Renal pelvis (tissue), 4 donors: ENCODE measurements around the gene ARHGEF28. TPM values are rescaled to one million over a fixed set of nuclear protein-coding genes. Genes with fewer than 3 reads are reported as not detected.

Experiments used
- DNase-seq: peaks from one replicate; pipeline ENCODE4 v3.0.0-alpha.2; 2013
- polyA plus RNA-seq, 3 donors: library from polyadenylated mRNA; unstranded; fragments of 120-200 nt; gene quantifications; one replicate each; pipeline ENCODE4 v1.2.1, GENCODE V29; 2013; ENCODE audit not compliant: insufficient read length in 3 of 3

ARHGEF28 gene
- polyA plus RNA-seq, 3 donors: 42.6 to 72.4 (median 60.2) TPM

GRCh38 chr5:73844165-73844564, 218.2 kb downstream of the ARHGEF28 start:
- DNase-seq: no peak

DNA sequence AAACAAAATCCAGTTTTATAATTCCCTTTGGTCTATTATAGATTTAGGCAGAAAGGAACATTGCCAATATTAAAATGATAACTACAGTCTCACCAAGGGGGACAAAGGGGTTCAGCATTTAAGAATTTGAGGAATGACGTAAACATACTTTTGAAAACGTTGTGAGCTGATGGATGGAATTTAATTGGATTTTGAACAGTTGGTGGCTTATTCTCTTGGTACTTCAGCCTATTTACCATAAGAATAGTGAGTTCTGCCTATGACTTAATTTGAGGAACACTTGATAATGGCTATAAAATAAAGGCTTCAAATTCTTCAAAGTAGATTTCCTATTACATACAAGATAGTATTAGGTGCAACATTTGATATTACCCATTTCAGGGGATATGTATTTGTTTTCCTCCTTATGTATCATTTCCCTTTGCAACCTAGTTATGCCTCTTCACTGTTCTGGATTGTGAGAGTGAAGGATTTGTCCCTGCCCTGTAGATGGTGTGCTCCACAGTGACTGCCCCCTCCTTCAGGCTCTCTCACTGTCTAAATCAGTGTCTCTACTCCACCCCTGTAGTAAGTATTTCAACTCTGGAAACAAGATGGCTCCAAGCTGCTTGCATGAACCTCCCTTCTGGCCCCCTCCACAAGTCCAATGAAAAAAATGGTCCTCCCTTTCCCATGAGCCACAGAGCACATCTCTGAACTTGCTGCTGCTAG, 225.6 kb downstream of the ARHGEF28 start:
- no peak for DNase-seq

GRCh38 chr5:73853091-73853490, 227.1 kb downstream of the ARHGEF28 start:
- DNase-seq: no peak

- DNase-seq: no peak
These were observed 231.0 kb downstream of the ARHGEF28 start for GRCh38 chr5:73856997-73857396.

- no peak for DNase-seq
These were observed 231.4 kb downstream of the ARHGEF28 start for GRCh38 chr5:73857446-73857845.

GRCh38 chr5:73858054-73858453, 232.1 kb downstream of the ARHGEF28 start:
- no peak for DNase-seq

DNA sequence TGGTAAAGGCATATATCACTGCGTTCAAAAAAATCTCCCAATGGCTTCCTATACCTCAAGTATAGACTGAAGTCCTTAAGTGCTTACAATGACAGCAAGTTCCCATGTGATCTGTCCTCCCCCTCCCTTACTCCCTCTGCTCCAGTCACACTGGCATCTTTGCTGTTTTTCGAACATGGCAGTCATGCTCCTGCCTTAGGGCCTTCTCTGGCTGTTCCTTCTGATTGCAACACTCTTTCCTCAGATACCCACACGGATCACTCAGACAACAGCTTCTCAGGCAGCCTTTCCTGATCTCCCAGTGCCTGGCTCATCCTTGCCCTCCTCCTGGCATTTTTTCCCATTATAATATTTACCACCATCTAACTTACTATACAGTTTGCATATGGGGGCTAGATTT, 232.8 kb downstream of the ARHGEF28 start:
- DNase-seq: no peak

- DNase-seq: no peak
These were observed 233.7 kb downstream of the ARHGEF28 start for GRCh38 chr5:73859696-73860095.

DNA sequence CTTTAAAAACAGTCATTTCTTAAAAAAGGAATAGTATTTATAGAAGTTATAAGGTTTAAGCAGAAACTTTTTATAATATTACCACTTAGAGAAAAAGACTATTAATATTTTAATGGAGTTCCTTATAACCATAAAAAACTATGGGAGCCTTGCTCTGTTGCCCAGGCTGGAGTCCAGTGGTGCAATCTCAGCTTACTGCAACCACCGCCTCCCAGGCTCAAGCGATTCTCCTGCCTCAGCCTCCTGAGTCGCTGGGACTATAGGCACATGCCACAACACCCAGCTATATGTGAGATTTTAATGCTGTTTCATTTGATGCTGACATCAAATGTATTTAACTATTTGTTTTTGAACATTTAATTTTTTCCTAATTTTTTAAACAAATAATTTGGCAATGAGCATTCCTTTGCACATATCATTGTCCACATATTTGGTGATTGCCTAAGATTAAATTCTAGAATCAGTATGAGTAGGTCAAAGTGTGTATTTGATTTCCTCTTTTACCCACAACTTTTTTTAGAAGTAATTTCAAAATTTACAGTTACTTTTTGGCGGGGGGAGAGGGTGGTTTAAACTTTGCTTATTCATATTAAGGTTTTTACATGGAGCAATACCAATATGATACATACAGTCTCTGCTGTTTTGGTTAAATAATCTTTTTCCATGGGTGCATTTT, 235.5 kb downstream of the ARHGEF28 start:
- DNase-seq: no peak

GRCh38 chr5:73862796-73863195, 236.8 kb downstream of the ARHGEF28 start:
- no peak for DNase-seq

DNA sequence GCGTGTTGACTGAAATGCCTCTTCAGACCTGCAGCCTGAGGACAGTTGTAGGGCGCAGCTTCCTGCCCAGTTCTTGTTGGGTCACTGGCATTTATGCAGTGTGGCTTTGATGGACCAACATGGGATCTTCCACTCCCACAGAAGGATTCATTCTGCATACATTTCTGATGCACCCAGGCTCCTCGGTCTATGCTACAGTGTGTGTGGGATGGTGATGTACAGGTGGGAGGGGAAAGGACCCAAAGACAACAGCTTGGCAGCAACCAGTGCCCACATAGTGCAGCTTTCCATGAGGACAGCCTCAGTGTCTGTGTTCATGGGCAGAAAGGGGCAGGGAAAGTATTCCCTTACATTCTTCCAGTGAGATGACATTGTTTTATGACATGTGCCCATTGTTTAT, 237.9 kb downstream of the ARHGEF28 start:
- no peak for DNase-seq

- no peak for DNase-seq
These were observed 239.3 kb downstream of the ARHGEF28 start for GRCh38 chr5:73865315-73865714.

DNA sequence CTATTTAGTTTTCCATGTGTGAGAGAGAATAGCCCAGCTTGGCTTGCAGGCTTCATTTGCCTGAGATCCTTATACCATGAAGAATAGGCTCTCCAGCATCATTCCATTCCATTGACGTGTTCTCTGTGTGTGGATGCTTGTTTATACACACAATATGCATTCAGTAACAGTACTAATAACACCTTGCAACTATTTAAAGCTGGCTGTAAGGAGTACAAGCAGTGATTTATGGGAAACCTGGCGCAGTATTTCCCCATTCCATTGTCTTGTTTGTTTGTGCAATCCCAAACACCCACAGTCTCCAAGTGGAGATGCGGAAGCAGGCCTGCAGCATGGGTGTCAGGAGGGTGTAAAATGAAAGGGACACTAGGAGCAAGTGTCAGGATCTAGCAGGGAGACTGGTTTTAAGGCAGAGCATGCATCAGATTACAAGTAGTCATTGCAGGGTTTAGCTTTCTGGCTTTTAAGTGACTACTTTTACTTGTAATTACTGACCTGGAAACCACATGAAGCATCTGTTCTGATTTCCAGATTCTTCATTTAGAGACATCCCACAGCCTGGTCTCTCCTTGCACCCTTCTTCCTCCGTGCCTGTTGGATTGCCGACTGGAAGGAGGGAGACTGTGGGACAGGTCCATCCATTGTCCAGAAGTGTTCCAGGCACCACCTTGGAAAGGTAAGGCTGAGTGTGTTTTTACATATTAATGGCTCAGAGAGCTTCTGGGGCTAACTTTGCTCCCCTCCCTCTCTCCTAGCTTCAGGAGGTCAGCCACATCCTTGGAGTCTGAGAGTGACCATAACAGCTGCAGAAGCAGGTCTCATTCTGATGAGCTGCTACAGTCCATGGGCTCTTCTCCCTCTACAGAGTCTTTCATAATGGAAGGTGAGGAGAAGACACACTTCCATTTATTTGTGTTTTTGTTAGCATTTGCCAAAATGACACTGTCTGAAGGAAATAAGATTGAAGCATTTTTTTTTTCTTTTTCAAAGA, 241.6 kb downstream of the ARHGEF28 start:
- no peak for DNase-seq

DNA sequence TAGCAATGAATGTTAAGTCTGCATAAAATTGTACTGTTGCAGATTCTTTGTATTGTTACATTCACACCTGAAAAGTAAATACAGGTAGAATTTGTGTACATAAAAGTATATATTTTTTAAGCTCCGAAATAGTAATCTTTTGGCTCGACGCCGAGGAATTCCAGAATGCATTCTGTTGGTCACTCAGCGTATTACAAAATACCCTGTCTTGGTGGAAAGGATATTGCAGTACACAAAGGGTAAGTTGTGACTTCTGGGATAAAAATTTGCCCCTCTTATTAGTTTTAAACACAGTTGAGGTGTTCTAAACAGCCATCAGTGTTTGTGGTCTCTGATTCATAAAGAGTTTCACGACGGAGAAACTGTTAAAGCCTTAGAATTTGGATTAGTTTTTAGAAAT, 257.6 kb downstream of the ARHGEF28 start:
- DNase-seq: no peak

DNA sequence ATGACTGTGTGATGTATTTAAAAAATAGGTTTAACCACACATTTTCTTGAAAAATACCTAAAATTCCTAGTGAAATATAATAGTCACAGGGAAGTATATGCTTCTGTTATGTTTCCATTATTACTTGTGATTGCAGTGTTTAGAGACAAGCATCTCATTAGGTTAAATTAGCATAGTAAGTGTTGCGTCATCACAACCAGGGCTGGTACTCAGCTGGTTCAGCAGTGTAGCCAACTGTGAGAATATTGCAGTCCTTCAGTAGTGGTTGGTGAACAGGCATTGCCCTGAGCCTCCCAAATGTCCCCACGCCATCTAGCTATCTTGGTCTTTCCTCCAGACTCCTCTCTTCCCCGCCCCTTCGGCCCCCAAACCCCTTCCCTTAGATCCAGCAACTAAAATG, 261.7 kb downstream of the ARHGEF28 start:
- DNase-seq: no peak

DNA sequence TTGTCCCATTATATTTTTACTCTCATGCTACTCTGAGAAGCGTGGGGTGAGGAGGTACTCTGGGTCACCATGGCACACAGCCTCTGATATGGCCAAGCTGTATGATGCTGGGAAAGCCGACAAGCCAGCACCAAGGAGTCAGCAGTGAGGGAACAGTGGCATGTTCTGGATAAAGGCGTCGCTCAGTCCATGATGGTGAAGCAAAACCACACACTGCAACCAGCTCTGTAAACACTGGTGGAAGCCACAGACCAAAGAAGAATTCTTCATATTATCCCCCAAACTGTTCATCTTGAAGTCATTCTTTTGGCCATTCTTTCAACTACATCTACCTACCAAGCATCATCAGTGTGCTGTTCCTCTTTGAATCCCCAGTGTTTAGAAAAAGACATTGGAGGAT, 264.6 kb downstream of the ARHGEF28 start:
- no peak for DNase-seq

- no peak for DNase-seq
These were observed 266.2 kb downstream of the ARHGEF28 start for GRCh38 chr5:73892218-73892617.

DNA sequence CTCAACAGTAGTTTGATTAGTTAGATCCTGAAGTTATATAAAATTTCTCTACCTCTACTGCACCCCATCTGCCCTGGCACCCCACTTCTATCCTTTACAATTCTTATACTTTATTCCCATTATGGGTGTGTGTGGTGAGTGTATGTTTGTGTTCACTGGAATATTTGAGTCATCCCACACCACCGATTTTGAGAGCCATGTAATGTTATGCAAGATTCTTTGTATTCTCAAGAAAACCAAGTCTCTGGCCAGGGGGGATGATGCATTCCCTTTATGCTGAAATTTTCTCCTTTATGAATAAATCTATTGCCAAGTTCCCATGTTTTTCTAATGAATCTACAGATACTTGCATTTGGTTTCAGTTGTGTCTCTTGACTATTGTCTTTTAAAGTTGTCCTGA, 266.8 kb downstream of the ARHGEF28 start:
- DNase-seq: no peak

DNA sequence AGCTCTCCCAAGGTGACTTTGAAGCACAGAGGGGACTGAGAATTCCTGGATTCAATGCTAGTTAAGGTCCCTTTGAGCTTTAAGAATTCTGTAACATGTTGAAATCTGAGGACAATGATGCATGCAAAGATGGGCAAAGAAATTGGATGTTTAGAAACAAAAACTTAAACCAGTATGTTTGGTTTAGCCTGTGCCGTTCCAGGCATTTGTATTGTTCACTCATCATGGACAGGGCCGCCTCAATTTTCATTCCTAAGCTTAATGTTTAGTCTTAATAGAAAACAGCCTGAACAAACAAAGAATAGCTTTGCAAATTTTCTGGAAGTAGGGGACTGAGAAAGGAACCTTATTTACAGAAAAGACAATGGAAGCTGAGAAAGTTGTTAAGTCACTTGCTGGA, 267.8 kb downstream of the ARHGEF28 start:
- DNase-seq: no peak

- DNase-seq: no peak
These were observed 268.9 kb downstream of the ARHGEF28 start for GRCh38 chr5:73894860-73895259.

GRCh38 chr5:73895471-73895870, 269.5 kb downstream of the ARHGEF28 start:
- no peak for DNase-seq

GRCh38 chr5:73896097-73896496, 270.1 kb downstream of the ARHGEF28 start:
- no peak for DNase-seq

DNA sequence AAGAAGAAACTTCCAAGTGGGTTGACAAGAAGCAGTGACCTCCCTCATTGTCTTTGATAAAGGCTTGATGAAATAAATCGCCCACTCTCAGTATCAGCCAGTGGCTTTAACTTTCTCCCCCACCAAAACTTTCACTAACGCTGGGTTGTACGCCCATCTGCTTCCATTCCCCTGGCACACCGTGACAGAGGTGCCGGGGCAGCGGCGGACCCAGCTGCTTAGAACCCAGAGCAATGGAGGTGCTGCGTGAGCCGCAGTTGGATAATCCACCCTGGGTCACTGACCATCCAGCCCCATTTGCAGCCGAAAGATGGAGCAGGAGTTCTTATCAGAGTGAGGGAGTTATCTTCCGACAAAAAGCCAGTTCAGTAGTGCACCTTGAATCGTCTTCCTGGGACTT, 270.7 kb downstream of the ARHGEF28 start:
- no peak for DNase-seq
